MCF 10A (cell line): ENCODE data around the gene LZTFL1. TPM values are rescaled to one million over a fixed set of nuclear protein-coding genes. Genes with fewer than 3 reads are reported as not detected.

ENCODE experiments used
- BruUV-seq: library from RNA; stranded (reverse); fragments of 400-500 nt; replicated peaks from 2 replicates; lab custom pipeline; 2021; lab: Mats Ljungman, UMichigan
- CTCF ChIA-PET: fragments of 300-600 bp; sonication (Branson Sonifier 250); formaldehyde crosslinking; extraction: SDS; loops from one replicate; lab custom pipeline; 2021; ENCODE audit warnings: antibody characterized with exemption, inconsistent platforms; lab: Yijun Ruan, JAX
- POLR2A ChIA-PET: fragments of 300-600, 350-650 bp; sonication (Branson Sonifier 250); formaldehyde crosslinking; extraction: SDS; loops from one replicate; lab custom pipeline; 2020; ENCODE audit warnings: antibody characterized with exemption, inconsistent platforms; lab: Yijun Ruan, JAX
- DNase-seq: peaks from one replicate; pipeline ENCODE4 v3.0.0-alpha.2; 2018; ENCODE audit not compliant: unreplicated experiment
- H3K27ac Mint-ChIP-seq: one replicate; pipeline ENCODE4 v1.8.0; 2022; ENCODE audit warnings: mild to moderate bottlenecking, low read depth, mixed read lengths; ENCODE audit not compliant: unreplicated experiment
- H3K27me3 Mint-ChIP-seq: one replicate; pipeline ENCODE4 v1.8.0; 2022; ENCODE audit warnings: mixed read lengths; ENCODE audit not compliant: insufficient read depth, unreplicated experiment
- H3K36me3 Mint-ChIP-seq: one replicate; pipeline ENCODE4 v1.8.0; 2022; ENCODE audit warnings: mild to moderate bottlenecking, moderate library complexity, mixed read lengths; ENCODE audit not compliant: insufficient read depth, unreplicated experiment
- H3K4me1 Mint-ChIP-seq: one replicate; pipeline ENCODE4 v1.8.0; 2022; ENCODE audit warnings: mixed read lengths; ENCODE audit not compliant: insufficient read depth, unreplicated experiment
- H3K4me3 Mint-ChIP-seq: one replicate; pipeline ENCODE4 v1.8.0; 2022; ENCODE audit warnings: mild to moderate bottlenecking, moderate library complexity, mixed read lengths; ENCODE audit not compliant: unreplicated experiment
- H3K9me3 Mint-ChIP-seq: one replicate; pipeline ENCODE4 v1.8.0; 2022; ENCODE audit warnings: mixed read lengths; ENCODE audit not compliant: unreplicated experiment
- CTCF ChIP-seq: fragments of 200-600 bp; IDR thresholded peaks from one replicate; pipeline ENCODE4 v1.8.0; 2022; ENCODE audit warnings: antibody characterized with exemption, mild to moderate bottlenecking; ENCODE audit not compliant: unreplicated experiment
- intact Hi-C: fragments of 100-400 bp; cut with micrococcal nuclease; formaldehyde crosslinking; loops from 2 replicates; pipeline ENCODE4 v1.14.1; 2022
- total RNA-seq: library from RNA; stranded (reverse); gene quantifications from 2 replicates; pipeline ENCODE4 v1.2.3, GENCODE V29; 2022

LZTFL1 gene
- total RNA-seq, 1 experiment from 2014 or later = 30.5 TPM

DNA sequence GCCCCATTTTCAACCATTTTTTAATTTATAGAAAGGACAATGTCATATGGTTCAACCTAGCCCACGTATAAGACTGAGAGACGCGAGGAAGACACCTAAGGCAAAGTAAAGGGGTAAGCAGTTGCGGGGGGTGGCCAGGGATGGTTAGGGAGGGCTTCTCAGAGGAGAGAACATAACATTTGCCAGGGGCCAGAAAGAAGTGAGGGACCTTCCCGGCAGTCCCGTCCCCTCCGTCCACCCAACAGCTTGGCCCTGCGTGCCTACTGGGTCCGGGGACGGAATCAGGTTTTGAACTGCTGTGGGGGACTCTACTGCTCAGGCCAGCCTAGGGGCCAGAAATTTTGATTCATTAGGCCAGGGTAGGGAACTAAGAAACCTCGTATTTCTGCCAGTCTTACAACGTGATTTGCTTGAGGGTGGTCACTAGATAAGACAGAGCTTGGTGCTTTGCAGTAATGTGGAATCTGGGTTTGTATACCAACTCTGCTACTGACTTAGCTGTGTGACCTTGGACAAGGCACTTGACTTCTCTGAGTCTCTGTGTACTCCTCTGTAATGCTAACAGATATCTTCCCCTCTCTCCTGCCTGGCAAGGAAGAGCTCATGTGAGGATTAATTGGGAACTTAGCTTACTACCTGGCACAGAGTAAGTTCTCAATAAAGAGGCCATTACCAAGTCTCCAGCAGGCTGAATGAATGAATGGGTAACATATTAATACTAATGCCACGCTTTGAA is 44.8 kb downstream of the LZTFL1 start:
- DNase-seq = no peak
- ChIA-PET POLR2A (no interaction called here), CTCF (interaction anchor here (0.6 to 1.0 kb wide), 2 partner anchors 15 to 209 kb away, joined by 4 to 7 read pairs; no protein-coding TSS in a partner anchor)
- no peaks in the 10 kb centered on the region for H3K4me1 Mint-ChIP-seq
- intact Hi-C loops = no loop called here
- no peak for TF ChIP-seq CTCF
- no TSS peak for BruUV-seq
- H3K4me3 Mint-ChIP-seq = no peak overlapping the region
- no peaks in the 10 kb centered on the region for H3K9me3 Mint-ChIP-seq
- no peak overlapping the region for H3K27ac Mint-ChIP-seq
- H3K36me3 Mint-ChIP-seq = no peaks in the 10 kb centered on the region
- H3K27me3 Mint-ChIP-seq = peaks cover 40% of the 10 kb centered on the region

DNA sequence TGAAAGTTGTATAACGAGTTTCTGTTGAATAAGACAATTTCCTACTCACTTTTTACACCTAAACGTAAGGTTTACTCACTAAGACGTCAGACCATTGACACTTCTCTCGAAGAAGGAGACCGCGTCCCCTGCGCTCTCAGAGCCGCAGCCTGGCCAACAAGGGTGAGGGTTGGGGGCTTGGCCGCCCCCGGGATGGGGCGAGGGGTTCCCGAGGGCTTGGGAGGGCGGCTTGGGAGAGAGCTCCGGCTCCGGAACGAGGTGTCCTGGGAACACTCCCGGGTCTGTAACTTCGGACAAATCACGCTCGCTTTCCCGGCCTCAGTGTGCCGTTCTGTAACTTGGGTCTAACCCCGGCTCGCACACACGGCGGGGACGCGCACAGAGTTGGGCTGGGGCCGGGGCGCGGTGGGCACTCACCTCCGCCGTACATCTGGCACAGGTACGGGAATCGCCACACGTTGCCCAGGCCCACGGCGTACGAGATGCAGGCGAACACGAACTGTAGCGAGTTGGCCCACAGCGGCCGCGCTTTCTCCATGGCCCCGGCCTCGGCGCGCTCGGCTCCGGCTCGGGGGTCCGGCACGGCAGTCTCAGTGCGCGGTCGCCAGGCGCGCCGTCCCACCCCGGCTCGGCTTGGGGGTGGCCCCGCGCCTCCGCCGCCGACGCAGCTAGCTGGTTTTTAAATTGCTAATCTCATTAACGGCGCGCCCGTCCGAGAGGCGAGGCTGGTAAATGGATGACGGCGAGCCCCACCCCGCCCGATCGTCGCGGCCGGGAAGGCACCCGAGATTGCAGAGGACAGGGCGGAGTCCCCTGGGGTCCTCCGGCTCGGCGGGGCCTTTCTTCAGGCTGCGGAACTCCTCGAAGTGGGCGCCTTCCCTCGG is 45.8 kb downstream of the LZTFL1 start, which contains the start of gene SLC6A20:
TSS of gene SLC6A20 (minus strand) at position 655 of the 884 bp plus-strand sequence. CDS start at position 538, 117 bp downstream.
- DNase-seq = no peak

DNA sequence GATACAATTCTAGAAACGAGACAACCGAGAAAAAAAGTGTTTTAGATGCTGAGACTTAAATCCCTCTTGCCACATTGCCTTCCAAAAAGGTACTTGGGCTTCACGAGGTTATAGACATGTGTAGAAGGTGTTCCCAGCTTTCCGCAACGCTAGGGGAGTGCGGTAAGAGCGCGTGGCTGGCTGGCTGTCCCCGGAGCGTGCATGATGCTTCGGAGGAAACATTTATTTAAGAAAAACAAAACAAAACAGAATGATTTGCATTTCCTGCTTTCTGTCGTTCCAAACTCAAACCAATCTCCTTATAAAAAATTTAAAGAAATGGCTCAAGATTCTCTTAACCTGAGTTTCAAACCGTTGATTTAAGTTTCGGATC is 46.4 kb downstream of the LZTFL1 start:
- no peak for TF ChIP-seq CTCF
- POLR2A ChIA-PET = no interaction called here
- no peak for DNase-seq
- Mint-ChIP-seq H3K27me3 (peaks cover 47% of the 10 kb centered on the region), H3K27ac (no peak overlapping the region), H3K36me3 (no peaks in the 10 kb centered on the region), H3K9me3 (peaks cover 4% of the 10 kb centered on the region), H3K4me1 (no peaks in the 10 kb centered on the region), H3K4me3 (no peak overlapping the region)
- intact Hi-C loops = no loop called here
- CTCF ChIA-PET = no interaction called here
- no TSS peak for BruUV-seq

More for the DNA sequence above, 45.8 kb downstream of the LZTFL1 start, which contains the start of gene SLC6A20:
- no peaks in the 10 kb centered on the region for H3K9me3 Mint-ChIP-seq
- no peaks in the 10 kb centered on the region for H3K36me3 Mint-ChIP-seq
- H3K4me3 Mint-ChIP-seq = no peak within 1 kb of the TSS
- BruUV-seq = no TSS peak
- H3K4me1 Mint-ChIP-seq = no peaks in the 10 kb centered on the region
- H3K27ac Mint-ChIP-seq = no peak within 1 kb of the TSS
- peaks cover 41% of the 10 kb centered on the region for H3K27me3 Mint-ChIP-seq
- no peak for TF ChIP-seq CTCF
- POLR2A ChIA-PET = no interaction called here
- intact Hi-C loops = no loop called here
- CTCF ChIA-PET = no interaction called here

GRCh38 chr3:45794660-45795059 is 47.3 kb downstream of the LZTFL1 start:
- Mint-ChIP-seq H3K27me3 (peaks cover 55% of the 10 kb centered on the region), H3K4me1 (no peaks in the 10 kb centered on the region), H3K36me3 (no peaks in the 10 kb centered on the region), H3K27ac (no peak overlapping the region), H3K9me3 (peaks cover 12% of the 10 kb centered on the region), H3K4me3 (no peak overlapping the region)
- ChIA-PET CTCF (interaction anchor here (0.6 kb wide), 1 partner anchor 35 kb away, joined by 4 read pairs; no protein-coding TSS in a partner anchor), POLR2A (interaction anchor here (0.6 kb wide), 1 partner anchor 543 kb away, joined by 3 read pairs; no protein-coding TSS in a partner anchor)
- TF ChIP-seq CTCF = no peak
- intact Hi-C loops = no loop called here
- no peak for DNase-seq
- BruUV-seq = no TSS peak
